ENCODE data around the gene AP1G1. TPM values are rescaled to one million over a fixed set of nuclear protein-coding genes. Genes with fewer than 3 reads are reported as not detected.

The AP1G1 gene
- total RNA-seq, 1 experiment from 2014 or later: 63.8 TPM

DNA sequence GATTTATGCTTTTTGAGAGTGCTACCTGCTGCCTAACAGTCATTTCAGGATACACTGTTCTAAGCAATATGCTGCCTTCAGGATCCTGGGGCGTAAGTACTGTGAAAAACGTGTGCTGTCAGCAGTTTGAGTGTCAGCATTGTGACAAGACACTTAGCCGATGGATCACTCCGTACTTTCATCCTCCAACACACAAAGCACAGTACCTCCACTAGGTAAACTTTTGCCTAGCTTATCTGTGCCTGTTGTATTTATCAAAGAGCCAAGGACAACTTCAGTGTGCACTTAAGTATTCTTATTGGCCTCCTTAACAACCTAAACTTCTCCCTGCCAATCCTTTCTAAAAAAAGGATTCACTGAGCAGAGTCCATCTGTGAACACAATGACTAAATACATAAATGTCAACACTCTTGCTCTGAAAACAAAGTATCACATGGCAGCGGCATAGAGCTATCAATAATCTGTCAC, 50.3 kb downstream of the AP1G1 start:
- peaks cover 4% of the 10 kb centered on the region for H3K36me3 ChIP-seq (ENCODE audit: control insufficient read depth, insufficient read depth, low read length)
- ChIA-PET POLR2A (interaction anchor here (0.6 kb wide), 1 partner anchor 1310 kb away, joined by 4 read pairs; no protein-coding TSS in a partner anchor), CTCF (no interaction called here)
- H3K4me1 ChIP-seq (ENCODE audit: control insufficient read depth, insufficient read depth, low read length): no peaks in the 10 kb centered on the region
- H3K4me3 ChIP-seq (ENCODE audit: low read depth in 2 of 2, low read length in 2 of 2): no peak overlapping the region
- ATAC-seq (no peak), DNase-seq (ENCODE audit: low read depth, low spot score) (no peak)
- no peaks in the 10 kb centered on the region for H3K27me3 ChIP-seq (ENCODE audit: control insufficient read depth, insufficient read depth, low read length)
- no TSS peak for BruUV-seq (replicated peaks)
- TF ChIP-seq POLR2AphosphoS5 (IDR thresholded peaks at IDR 0.05; ENCODE audit: low read depth, low read length) (no peak), CTCF (IDR thresholded peaks at IDR 0.05) (no peak), TCF7L2 (IDR thresholded peaks at IDR 0.05; ENCODE audit: low read depth, low read length) (no peak)
- intact Hi-C loops (cut with micrococcal nuclease; ENCODE audit: unreplicated experiment) (no loop called here), in situ Hi-C loops (cut with HindIII; ENCODE audit: low pct_unique_long_range_greater_than_20kb, low sequenced_read_pairs) (no loop called here)
- no peaks in the 10 kb centered on the region for H3K9me3 ChIP-seq (ENCODE audit: control insufficient read depth, insufficient read depth, low read depth, low read length)
- H3K27ac ChIP-seq (ENCODE audit: low read length): no peak overlapping the region

DNA sequence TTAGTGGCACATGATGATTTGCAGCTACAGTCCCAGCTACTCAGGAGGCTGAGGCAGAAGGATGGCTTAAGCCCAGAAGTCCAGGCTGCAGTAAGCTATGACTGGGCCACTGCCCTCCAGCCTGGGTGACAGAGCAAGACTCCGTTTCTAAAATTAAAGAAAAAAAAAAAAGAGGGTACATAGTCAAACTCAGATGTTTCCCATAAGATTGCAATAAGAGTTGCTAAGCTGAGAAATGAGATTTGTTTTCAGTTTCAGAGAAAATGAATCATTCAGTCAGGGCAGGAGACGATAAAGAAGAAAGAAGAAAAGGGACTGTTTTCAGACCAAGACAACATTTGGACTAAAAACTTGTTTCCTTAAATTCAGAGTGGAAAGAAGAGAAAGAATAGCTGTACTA, 54.0 kb downstream of the AP1G1 start:
- DNase-seq (ENCODE audit: low read depth, low spot score) (no peak), ATAC-seq (no peak)
- Histone ChIP-seq H3K27ac (ENCODE audit: low read length) (no peak overlapping the region), H3K9me3 (ENCODE audit: control insufficient read depth, insufficient read depth, low read depth, low read length) (no peaks in the 10 kb centered on the region), H3K36me3 (ENCODE audit: control insufficient read depth, insufficient read depth, low read length) (peaks cover 11% of the 10 kb centered on the region), H3K4me3 (ENCODE audit: low read depth in 2 of 2, low read length in 2 of 2) (no peak overlapping the region), H3K27me3 (ENCODE audit: control insufficient read depth, insufficient read depth, low read length) (no peaks in the 10 kb centered on the region), H3K4me1 (ENCODE audit: control insufficient read depth, insufficient read depth, low read length) (no peaks in the 10 kb centered on the region)
- ChIA-PET CTCF (no interaction called here), POLR2A (interaction anchor here (0.6 kb wide), 1 partner anchor 21 kb away, joined by 3 read pairs; no protein-coding TSS in a partner anchor)
- TF ChIP-seq POLR2AphosphoS5 (IDR thresholded peaks at IDR 0.05; ENCODE audit: low read depth, low read length): no peak
- TF ChIP-seq SIN3A (IDR thresholded peaks at IDR 0.05; ENCODE audit: borderline replicate concordance, insufficient read depth, low read depth, low read length): no peak
- in situ Hi-C loops (cut with HindIII; ENCODE audit: low pct_unique_long_range_greater_than_20kb, low sequenced_read_pairs): no loop called here
- no TSS peak for BruUV-seq (replicated peaks)
- intact Hi-C loops (cut with micrococcal nuclease; ENCODE audit: unreplicated experiment): no loop called here

GRCh38 chr16:71754108-71754507, 54.5 kb downstream of the AP1G1 start:
- no peak for TF ChIP-seq TCF7L2 (IDR thresholded peaks at IDR 0.05; ENCODE audit: low read depth, low read length)
- intact Hi-C loops (cut with micrococcal nuclease; ENCODE audit: unreplicated experiment) (no loop called here), in situ Hi-C loops (cut with HindIII; ENCODE audit: low pct_unique_long_range_greater_than_20kb, low sequenced_read_pairs) (no loop called here)
- Histone ChIP-seq H3K27me3 (ENCODE audit: control insufficient read depth, insufficient read depth, low read length) (no peaks in the 10 kb centered on the region), H3K4me3 (ENCODE audit: low read depth in 2 of 2, low read length in 2 of 2) (no peak overlapping the region), H3K9me3 (ENCODE audit: control insufficient read depth, insufficient read depth, low read depth, low read length) (no peaks in the 10 kb centered on the region), H3K36me3 (ENCODE audit: control insufficient read depth, insufficient read depth, low read length) (peaks cover 11% of the 10 kb centered on the region), H3K4me1 (ENCODE audit: control insufficient read depth, insufficient read depth, low read length) (no peaks in the 10 kb centered on the region), H3K27ac (ENCODE audit: low read length) (no peak overlapping the region)
- BruUV-seq (replicated peaks): no TSS peak
- POLR2A ChIA-PET: interaction anchor here (0.6 kb wide), 1 partner anchor 21 kb away, joined by 3 read pairs; no protein-coding TSS in a partner anchor
- CTCF ChIA-PET: no interaction called here
- ATAC-seq (no peak), DNase-seq (ENCODE audit: low read depth, low spot score) (no peak)

DNA sequence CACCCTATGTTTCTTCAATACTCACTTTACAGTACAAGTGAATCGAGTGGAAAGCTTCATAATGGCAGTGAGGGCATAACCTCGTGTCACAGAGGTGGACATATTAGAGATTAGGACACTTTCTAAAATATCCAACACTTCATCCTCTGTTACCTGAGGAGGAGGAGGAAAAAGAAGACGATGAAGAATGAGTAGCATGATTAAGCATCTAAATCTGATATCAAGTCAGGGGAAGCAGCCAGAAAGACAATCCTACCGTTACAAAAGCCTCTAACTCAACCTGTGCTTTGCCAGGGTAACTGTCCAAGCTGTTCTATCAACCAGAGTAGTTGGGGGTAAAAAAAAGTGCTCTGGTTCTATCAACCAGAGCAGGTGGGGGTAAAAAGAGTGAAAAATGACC, 60.4 kb downstream of the AP1G1 start:
- intact Hi-C loops (cut with micrococcal nuclease; ENCODE audit: unreplicated experiment): no loop called here
- H3K27me3 ChIP-seq (ENCODE audit: control insufficient read depth, insufficient read depth, low read length): no peaks in the 10 kb centered on the region
- no peak for DNase-seq (ENCODE audit: low read depth, low spot score)
- no peak for ATAC-seq
- H3K9me3 ChIP-seq (ENCODE audit: control insufficient read depth, insufficient read depth, low read depth, low read length): no peaks in the 10 kb centered on the region
- H3K27ac ChIP-seq (ENCODE audit: low read length): no peak overlapping the region
- ChIA-PET POLR2A (no interaction called here), CTCF (no interaction called here)
- no peak overlapping the region for H3K4me3 ChIP-seq (ENCODE audit: low read depth in 2 of 2, low read length in 2 of 2)
- peaks cover 22% of the 10 kb centered on the region for H3K36me3 ChIP-seq (ENCODE audit: control insufficient read depth, insufficient read depth, low read length)
- no TSS peak for BruUV-seq (replicated peaks)
- no peaks in the 10 kb centered on the region for H3K4me1 ChIP-seq (ENCODE audit: control insufficient read depth, insufficient read depth, low read length)
- in situ Hi-C loops (cut with HindIII; ENCODE audit: low pct_unique_long_range_greater_than_20kb, low sequenced_read_pairs): no loop called here
- TF ChIP-seq TCF7L2 (IDR thresholded peaks at IDR 0.05; ENCODE audit: low read depth, low read length): no peak
- TF ChIP-seq CTCF (IDR thresholded peaks at IDR 0.05): no peak
- TF ChIP-seq, protein P1, sequence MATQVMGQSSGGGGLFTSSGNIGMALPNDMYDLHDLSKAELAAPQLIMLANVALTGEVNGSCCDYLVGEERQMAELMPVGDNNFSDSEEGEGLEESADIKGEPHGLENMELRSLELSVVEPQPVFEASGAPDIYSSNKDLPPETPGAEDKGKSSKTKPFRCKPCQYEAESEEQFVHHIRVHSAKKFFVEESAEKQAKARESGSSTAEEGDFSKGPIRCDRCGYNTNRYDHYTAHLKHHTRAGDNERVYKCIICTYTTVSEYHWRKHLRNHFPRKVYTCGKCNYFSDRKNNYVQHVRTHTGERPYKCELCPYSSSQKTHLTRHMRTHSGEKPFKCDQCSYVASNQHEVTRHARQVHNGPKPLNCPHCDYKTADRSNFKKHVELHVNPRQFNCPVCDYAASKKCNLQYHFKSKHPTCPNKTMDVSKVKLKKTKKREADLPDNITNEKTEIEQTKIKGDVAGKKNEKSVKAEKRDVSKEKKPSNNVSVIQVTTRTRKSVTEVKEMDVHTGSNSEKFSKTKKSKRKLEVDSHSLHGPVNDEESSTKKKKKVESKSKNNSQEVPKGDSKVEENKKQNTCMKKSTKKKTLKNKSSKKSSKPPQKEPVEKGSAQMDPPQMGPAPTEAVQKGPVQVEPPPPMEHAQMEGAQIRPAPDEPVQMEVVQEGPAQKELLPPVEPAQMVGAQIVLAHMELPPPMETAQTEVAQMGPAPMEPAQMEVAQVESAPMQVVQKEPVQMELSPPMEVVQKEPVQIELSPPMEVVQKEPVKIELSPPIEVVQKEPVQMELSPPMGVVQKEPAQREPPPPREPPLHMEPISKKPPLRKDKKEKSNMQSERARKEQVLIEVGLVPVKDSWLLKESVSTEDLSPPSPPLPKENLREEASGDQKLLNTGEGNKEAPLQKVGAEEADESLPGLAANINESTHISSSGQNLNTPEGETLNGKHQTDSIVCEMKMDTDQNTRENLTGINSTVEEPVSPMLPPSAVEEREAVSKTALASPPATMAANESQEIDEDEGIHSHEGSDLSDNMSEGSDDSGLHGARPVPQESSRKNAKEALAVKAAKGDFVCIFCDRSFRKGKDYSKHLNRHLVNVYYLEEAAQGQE (IDR thresholded peaks at IDR 0.05; ENCODE audit: insufficient read depth in 1 of 2, low read depth in 2 of 2, low read length in 1 of 2): no peak
